GM19351 (cell line): ENCODE results near the gene SRGAP3.
A peak's percentile ranks its signal among the peaks of the same experiment; 100 is the strongest.

Source experiments
- ATAC-seq: cut with Tn5 transposase; IDR thresholded peaks from one replicate; pipeline ENCODE4 v1.9.1; 2021; ENCODE audit warnings: mild to moderate bottlenecking, moderate library complexity; ENCODE audit not compliant: unreplicated experiment

Gene SRGAP3

GRCh38 chr3:9122732-9123364 is 126.6 kb downstream of the SRGAP3 start:
- no peak for ATAC-seq

- ATAC-seq, result no peak
Measured at GRCh38 chr3:9121366-9122001, 128.0 kb downstream of the SRGAP3 start.

GRCh38 chr3:9119331-9119730 is 130.1 kb downstream of the SRGAP3 start:
- no peak for ATAC-seq

GRCh38 chr3:9118222-9118621 is 131.2 kb downstream of the SRGAP3 start:
- no peak for ATAC-seq

GRCh38 chr3:9117220-9117619 is 132.2 kb downstream of the SRGAP3 start:
- ATAC-seq, result no peak

- no peak for ATAC-seq
Measured at GRCh38 chr3:9116336-9116735, 133.1 kb downstream of the SRGAP3 start.

GRCh38 chr3:9115336-9115735 is 134.1 kb downstream of the SRGAP3 start:
- no peak for ATAC-seq

GRCh38 chr3:9113040-9113439 is 136.4 kb downstream of the SRGAP3 start:
- no peak for ATAC-seq

GRCh38 chr3:9111866-9112265 is 137.6 kb downstream of the SRGAP3 start:
- no peak for ATAC-seq

- ATAC-seq, result no peak
Measured at GRCh38 chr3:9111417-9111816, 138.0 kb downstream of the SRGAP3 start.

GRCh38 chr3:9110802-9111201 is 138.6 kb downstream of the SRGAP3 start:
- no peak for ATAC-seq

GRCh38 chr3:9110316-9110715 is 139.1 kb downstream of the SRGAP3 start:
- no peak for ATAC-seq

GRCh38 chr3:9109568-9109914 is 139.9 kb downstream of the SRGAP3 start:
- ATAC-seq, result no peak

- ATAC-seq, result no peak
Measured at GRCh38 chr3:9108876-9109567, 140.4 kb downstream of the SRGAP3 start.

- ATAC-seq, result no peak
Measured at GRCh38 chr3:9107738-9108137, 141.7 kb downstream of the SRGAP3 start.

GRCh38 chr3:9105421-9105820 is 144.0 kb downstream of the SRGAP3 start:
- no peak for ATAC-seq

GRCh38 chr3:9104121-9104520 is 145.3 kb downstream of the SRGAP3 start:
- no peak for ATAC-seq

GRCh38 chr3:9102240-9102981 is 147.0 kb downstream of the SRGAP3 start:
- ATAC-seq, result no peak

- ATAC-seq, result no peak
Measured at GRCh38 chr3:9101286-9101685, 148.2 kb downstream of the SRGAP3 start.

GRCh38 chr3:9100513-9100894 is 148.9 kb downstream of the SRGAP3 start:
- peak; percentile 77 for ATAC-seq

- no peak for ATAC-seq
Measured at GRCh38 chr3:9099702-9100512, 149.5 kb downstream of the SRGAP3 start.
